Mesenchymal stem cell (in vitro differentiated cells and primary cell): ENCODE results near the gene SBDS.
"Not testable (repeated sequence)": the region's sequence is repeated elsewhere in the genome, so short reads cannot be mapped to it uniquely, and the experiment has no call there.

Experiments
- DNase-seq: peaks from one replicate; pipeline ENCODE4 v3.0.0-alpha.2; 2013
- H2AFZ ChIP-seq: one replicate; pipeline ENCODE4 v1.6.1; 2013; ENCODE audit warnings: low read depth, mild to moderate bottlenecking, control low read depth, inconsistent platforms, low read length, moderate library complexity
- H2AK5ac ChIP-seq: 2 replicates; pipeline ENCODE4 v1.6.1; 2013; ENCODE audit warnings: low read length, moderate library complexity, mild to moderate bottlenecking, inconsistent platforms; ENCODE audit not compliant: severe bottlenecking
- H2BK120ac ChIP-seq: one replicate; pipeline ENCODE4 v1.6.1; 2013; ENCODE audit warnings: low read depth, mild to moderate bottlenecking, inconsistent platforms, low read length, moderate library complexity
- H2BK12ac ChIP-seq, 2 experiments: one replicate each; pipeline ENCODE4 v1.6.1; 2013; ENCODE audit warnings: inconsistent platforms in 2 of 2, low read length in 2 of 2, mild to moderate bottlenecking in 2 of 2, moderate library complexity in 2 of 2, control low read depth in 1 of 2
- H2BK15ac ChIP-seq: one replicate; pipeline ENCODE4 v1.6.1; 2013; ENCODE audit warnings: mild to moderate bottlenecking, low read depth, inconsistent platforms; ENCODE audit not compliant: poor library complexity, severe bottlenecking
- H2BK5ac ChIP-seq: 2 replicates; pipeline ENCODE4 v1.6.1; 2013; ENCODE audit warnings: low read depth, mild to moderate bottlenecking, low read length, control low read depth, inconsistent platforms; ENCODE audit not compliant: poor library complexity, severe bottlenecking
- H3K14ac ChIP-seq, 2 experiments: one replicate each; pipeline ENCODE4 v1.6.1; 2013; ENCODE audit warnings: inconsistent platforms in 2 of 2, low read length in 2 of 2, control low read depth in 1 of 2, mild to moderate bottlenecking in 1 of 2, moderate library complexity in 1 of 2
- H3K18ac ChIP-seq, 2 experiments: one replicate each; pipeline ENCODE4 v1.6.1; 2013; ENCODE audit warnings: inconsistent platforms in 2 of 2, low read length in 2 of 2, control low read depth in 1 of 2, low read depth in 1 of 2, mild to moderate bottlenecking in 1 of 2
- H3K23ac ChIP-seq, 2 experiments: one replicate each; pipeline ENCODE4 v1.6.1; 2013; ENCODE audit warnings: inconsistent platforms in 2 of 2, low read length in 2 of 2, mild to moderate bottlenecking in 2 of 2, moderate library complexity in 2 of 2, control low read depth in 1 of 2
- H3K27ac ChIP-seq: 2 replicates; pipeline ENCODE4 v1.5.1; 2013; ENCODE audit warnings: mild to moderate bottlenecking, moderate library complexity, low read length, control low read depth, inconsistent platforms; ENCODE audit not compliant: poor library complexity, severe bottlenecking
- H3K27me3 ChIP-seq, 2 experiments: 2 replicates each; pipeline versions ENCODE4 v1.6.1 to v1.7.0; 2013; ENCODE audit warnings: low read length in 2 of 2, mild to moderate bottlenecking in 2 of 2, moderate library complexity in 2 of 2, control low read depth in 1 of 2, inconsistent platforms in 1 of 2; ENCODE audit not compliant: control insufficient read depth in 1 of 2, insufficient read depth in 1 of 2
- H3K36me3 ChIP-seq, 2 experiments: 2 replicates each; pipeline versions ENCODE4 v1.6.1 to v1.7.0; 2013; ENCODE audit warnings: low read length in 2 of 2, control low read depth in 1 of 2, inconsistent platforms in 1 of 2, low read depth in 1 of 2, mild to moderate bottlenecking in 1 of 2; ENCODE audit not compliant: insufficient read depth in 2 of 2, control insufficient read depth in 1 of 2
- H3K4ac ChIP-seq, 2 experiments: one replicate each; pipeline ENCODE4 v1.6.1; 2013; ENCODE audit warnings: inconsistent platforms in 2 of 2, low read length in 2 of 2, mild to moderate bottlenecking in 2 of 2, moderate library complexity in 2 of 2, control low read depth in 1 of 2, low read depth in 1 of 2
- H3K4me1 ChIP-seq: 2 replicates; pipeline ENCODE4 v1.6.1; 2013; ENCODE audit warnings: low read depth, low read length, control low read depth; ENCODE audit not compliant: control insufficient read depth, insufficient read depth
- H3K4me2 ChIP-seq: 2 replicates; pipeline ENCODE4 v1.6.1; 2013; ENCODE audit warnings: low read length, mild to moderate bottlenecking, inconsistent platforms; ENCODE audit not compliant: poor library complexity, severe bottlenecking
- H3K4me3 ChIP-seq, 2 experiments: 2 replicates each; pipeline versions ENCODE4 v1.5.1 to v1.7.0; 2013; ENCODE audit warnings: low read length in 2 of 2, mild to moderate bottlenecking in 2 of 2, control low read depth in 1 of 2, low read depth in 1 of 2; ENCODE audit not compliant: insufficient read depth in 1 of 2
- H3K79me1 ChIP-seq: replicated peaks from 2 replicates; pipeline ENCODE4 v1.6.1; 2013; ENCODE audit warnings: mild to moderate bottlenecking, control low read depth, low read length, inconsistent platforms; ENCODE audit not compliant: poor library complexity, severe bottlenecking
- H3K9ac ChIP-seq: 2 replicates; pipeline ENCODE4 v1.7.0; 2013; ENCODE audit warnings: mild to moderate bottlenecking, low read length, moderate library complexity
- H3K9me3 ChIP-seq: 2 replicates; pipeline ENCODE4 v1.7.0; 2013; ENCODE audit warnings: mild to moderate bottlenecking, low read length; ENCODE audit not compliant: control insufficient read depth
- H4K8ac ChIP-seq: one replicate; pipeline ENCODE4 v1.6.1; 2013; ENCODE audit warnings: inconsistent platforms, mild to moderate bottlenecking, low read length, moderate library complexity
- H4K91ac ChIP-seq: one replicate; pipeline ENCODE4 v1.6.1; 2013; ENCODE audit warnings: mild to moderate bottlenecking, low read length, inconsistent platforms
- WGBS: methylation state at CpG from one replicate; pipeline ENCODE4 v1.1.7; 2013; ENCODE audit warnings: mixed read lengths; 5-methylcytosine and 5-hydroxymethylcytosine counted together

SBDS gene

GRCh38 chr7:67017971-67018370 lies 22.6 kb upstream of the SBDS start:
- H3K14ac ChIP-seq, H3K4me3 ChIP-seq, H3K9ac ChIP-seq, H3K27me3 ChIP-seq, H4K8ac ChIP-seq, DNase-seq, H3K4me1 ChIP-seq, H3K27ac ChIP-seq, H2BK12ac ChIP-seq, H2AK5ac ChIP-seq, H2BK120ac ChIP-seq, H3K4ac ChIP-seq, H3K4me2 ChIP-seq, H3K23ac ChIP-seq, H3K9me3 ChIP-seq, H2BK5ac ChIP-seq, H4K91ac ChIP-seq, H3K18ac ChIP-seq, H3K79me1 ChIP-seq, H2AFZ ChIP-seq, H2BK15ac ChIP-seq: not testable (repeated sequence)
- H3K36me3 ChIP-seq = peaks cover 40 to 46% of the 10 kb centered on the region in 2 experiments
- 100% methylated on average over 5 of the region's 8 CpGs for WGBS

GRCh38 chr7:67014076-67014622 lies 18.8 kb upstream of the SBDS start:
- H3K23ac ChIP-seq, H2BK15ac ChIP-seq, H3K27me3 ChIP-seq, H3K9ac ChIP-seq, H2AFZ ChIP-seq, H4K8ac ChIP-seq, H3K18ac ChIP-seq, DNase-seq, H2BK12ac ChIP-seq, H3K4me2 ChIP-seq, H3K4me3 ChIP-seq, H3K14ac ChIP-seq, H3K4me1 ChIP-seq, H2AK5ac ChIP-seq, H2BK120ac ChIP-seq, H3K4ac ChIP-seq, H3K79me1 ChIP-seq, H4K91ac ChIP-seq, H3K27ac ChIP-seq, H3K9me3 ChIP-seq, H2BK5ac ChIP-seq: not testable (repeated sequence)
- peaks cover 32 to 37% of the 10 kb centered on the region in 2 experiments for H3K36me3 ChIP-seq
- WGBS = 99% methylated on average over 4 of the region's 9 CpGs

DNA sequence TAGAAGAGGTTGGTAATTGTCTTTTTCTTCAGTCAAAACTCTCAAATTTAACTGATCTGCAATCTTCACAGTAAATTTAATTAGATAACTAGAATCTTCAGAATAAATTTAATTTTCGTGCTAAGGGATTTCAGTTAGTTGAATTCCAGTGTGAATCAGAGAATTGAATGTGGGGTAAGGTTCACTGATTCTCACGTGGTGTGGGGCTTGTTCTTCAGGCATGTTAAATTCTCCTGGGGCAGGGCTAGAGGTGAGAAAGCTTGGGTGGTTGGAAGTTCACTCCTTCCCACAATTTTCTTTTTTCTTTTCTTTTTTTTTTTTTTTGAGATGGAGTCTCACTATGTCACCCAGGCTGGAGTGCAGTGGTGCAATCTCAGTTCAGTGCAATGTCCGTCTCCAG lies 14.3 kb upstream of the SBDS start:
- not testable (repeated sequence) for H2BK12ac ChIP-seq, H2AK5ac ChIP-seq, H3K9ac ChIP-seq, H3K4me1 ChIP-seq, H4K8ac ChIP-seq, H3K14ac ChIP-seq, H3K9me3 ChIP-seq, H3K4ac ChIP-seq, H3K27me3 ChIP-seq, H3K18ac ChIP-seq, H3K4me2 ChIP-seq, H3K23ac ChIP-seq, H4K91ac ChIP-seq, H2BK15ac ChIP-seq, H2AFZ ChIP-seq, DNase-seq, H2BK120ac ChIP-seq, H3K79me1 ChIP-seq, H2BK5ac ChIP-seq, H3K4me3 ChIP-seq, H3K27ac ChIP-seq
- peaks cover 24 to 42% of the 10 kb centered on the region in 2 experiments for H3K36me3 ChIP-seq
- no CpG with 5 or more reads among the region's 3 CpGs for WGBS

DNA sequence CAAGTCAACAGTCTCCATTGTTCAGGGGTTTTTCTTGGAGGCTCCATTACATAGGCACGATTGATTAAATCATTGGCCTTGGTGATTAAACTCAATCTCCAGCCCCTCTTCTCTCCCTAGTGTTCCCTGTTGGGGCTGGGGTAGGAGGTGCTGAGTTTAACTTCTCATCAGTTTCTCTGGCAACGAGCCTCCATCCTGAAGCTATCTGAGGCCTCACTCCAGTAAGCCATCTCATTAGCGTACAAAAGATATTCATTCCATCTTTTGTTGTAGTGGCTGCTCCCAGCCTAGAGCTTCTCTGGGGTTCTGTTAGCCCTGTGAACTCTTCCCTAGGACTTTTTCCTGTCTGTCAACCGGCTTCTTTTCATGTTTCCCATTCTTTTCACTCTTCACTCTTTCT lies 12.9 kb upstream of the SBDS start:
- Histone ChIP-seq H3K4me2 (no peak overlapping the region), H3K4ac (no peak overlapping the region), H3K14ac (no peak overlapping the region), H3K79me1 (peaks cover 9% of the 10 kb centered on the region), H4K91ac (no peak overlapping the region), H3K4me3 (no peak overlapping the region), H2BK120ac (no peak overlapping the region), H3K27me3 (no peaks in the 10 kb centered on the region), H2BK5ac (no peak overlapping the region), H3K23ac (no peak overlapping the region), H3K4me1 (no peaks in the 10 kb centered on the region), H3K9ac (no peak overlapping the region), H2BK15ac (no peak overlapping the region), H2BK12ac (no peak overlapping the region), H3K18ac (no peak overlapping the region), H2AK5ac (no peak overlapping the region), H3K9me3 (no peaks in the 10 kb centered on the region), H2AFZ (no peak overlapping the region), H3K27ac (no peak overlapping the region), H3K36me3 (peaks cover 20 to 32% of the 10 kb centered on the region in 2 experiments), H4K8ac (no peak overlapping the region)
- DNase-seq = no peak
- 96% methylated on average over 2 of the region's 4 CpGs for WGBS
